HepG2 (cell line): ENCODE data around the gene EEFSEC. TPM values are rescaled to one million over a fixed set of nuclear protein-coding genes. Genes with fewer than 3 reads are reported as not detected.

Experiments
- GABPA ChIP-seq, 2 experiments: IDR thresholded peaks; 2 replicates each; pipeline ENCODE4 v1.6.1; 2011 to 2016; ENCODE audit warnings: low read depth in 2 of 2, low read length in 1 of 2, missing biosample characterization in 1 of 2, missing genetic modification characterization in 1 of 2
- HNF4A ChIP-seq: sonication (generic); formaldehyde crosslinking; IDR thresholded peaks from 2 replicates; pipeline ENCODE4 v1.4.0; 2020; ENCODE audit warnings: missing genetic modification reagents
- HOXA9 ChIP-seq: sonication (generic); formaldehyde crosslinking; IDR thresholded peaks from 2 replicates; pipeline ENCODE4 v1.8.1; 2022; ENCODE audit warnings: missing genetic modification reagents, mild to moderate bottlenecking, moderate library complexity, borderline replicate concordance
- KDM6A ChIP-seq: IDR thresholded peaks from 2 replicates; pipeline ENCODE4 v1.6.1; 2016; ENCODE audit warnings: low read depth
- NCOA1 ChIP-seq: sonication (generic); formaldehyde crosslinking; IDR thresholded peaks from 2 replicates; pipeline ENCODE4 v1.9.0; 2021; ENCODE audit warnings: missing genetic modification reagents
- RXRB ChIP-seq: IDR thresholded peaks from 2 replicates; pipeline ENCODE4 v1.6.1; 2016; ENCODE audit warnings: borderline replicate concordance, missing genetic modification reagents, missing compliant biosample characterization
- SPEN ChIP-seq: sonication (generic); formaldehyde crosslinking; IDR thresholded peaks from 2 replicates; pipeline ENCODE4 v1.5.1; 2020; ENCODE audit warnings: low read depth, mild to moderate bottlenecking, missing genetic modification reagents
- ZFP90 ChIP-seq: sonication (generic); formaldehyde crosslinking; IDR thresholded peaks from 2 replicates; pipeline ENCODE4 v1.8.0; 2022; ENCODE audit warnings: missing genetic modification reagents, mild to moderate bottlenecking, inconsistent platforms, borderline replicate concordance
- ZNF317 ChIP-seq: sonication (generic); formaldehyde crosslinking; IDR thresholded peaks from 2 replicates; pipeline ENCODE4 v1.5.0; 2020; ENCODE audit warnings: mild to moderate bottlenecking, missing genetic modification reagents
- ZNF564 ChIP-seq: sonication (generic); formaldehyde crosslinking; IDR thresholded peaks from 2 replicates; pipeline ENCODE4 v1.8.1; 2023; ENCODE audit warnings: mild to moderate bottlenecking, missing genetic modification reagents
- ZNF567 ChIP-seq: sonication (generic); formaldehyde crosslinking; IDR thresholded peaks from 2 replicates; pipeline ENCODE4 v1.8.1; 2023; ENCODE audit warnings: mild to moderate bottlenecking, missing genetic modification reagents, borderline replicate concordance
- ZNF709 ChIP-seq: sonication (generic); formaldehyde crosslinking; IDR thresholded peaks from 2 replicates; pipeline ENCODE4 v1.5.0; 2020; ENCODE audit warnings: mild to moderate bottlenecking, missing genetic modification reagents
- ZNF746 ChIP-seq: sonication (generic); formaldehyde crosslinking; IDR thresholded peaks from 2 replicates; pipeline ENCODE4 v1.8.0; 2022; ENCODE audit warnings: mild to moderate bottlenecking, missing genetic modification reagents
- polyA plus RNA-seq, 8 experiments: library from polyadenylated mRNA; depleted of rRNA in 3 of 8; stranded (reverse) in 7 of 8; unstranded in 1 of 8; fragments of >200 nt; fragmentation: Illumina TruSeq in 4 of 8; extraction: Trizol in 4 of 8; gene quantifications; 2 replicates each; pipeline versions ENCODE4 v1.2.1 to v1.2.3, GENCODE V29; 2011 to 2016; ENCODE audit warnings: low read depth in 4 of 8, missing spikeins in 1 of 8, mixed read lengths in 1 of 8; ENCODE audit not compliant: insufficient read depth in 1 of 8
- total RNA-seq, 5 experiments: library from RNA; depleted of rRNA; stranded (reverse); fragments of >200 nt; fragmentation: Illumina TruSeq; extraction: Trizol; gene quantifications; 2 replicates each; pipeline ENCODE4 v1.2.3, GENCODE V29; 2016; ENCODE audit warnings: low read depth in 1 of 5
- TF ChIP-seq, protein P1 (sequence below): IDR thresholded peaks from 2 replicates; pipeline ENCODE4 v1.6.1; 2016; ENCODE audit warnings: low read depth
- TF ChIP-seq, protein P2 (sequence below): sonication (generic); formaldehyde crosslinking; IDR thresholded peaks from 2 replicates; pipeline ENCODE4 v1.5.1; 2020; ENCODE audit warnings: mild to moderate bottlenecking, missing genetic modification reagents, borderline replicate concordance
- TF ChIP-seq, protein P3 (sequence below): IDR thresholded peaks from 2 replicates; pipeline ENCODE4 v1.6.1; 2016; ENCODE audit warnings: missing compliant biosample characterization, missing genetic modification reagents, borderline replicate concordance
- TF ChIP-seq, protein P4 (sequence below): sonication (generic); formaldehyde crosslinking; IDR thresholded peaks from 2 replicates; pipeline ENCODE4; 2020; ENCODE audit warnings: missing genetic modification reagents, mild to moderate bottlenecking, borderline replicate concordance
- TF ChIP-seq, protein P5 (sequence below): sonication (generic); formaldehyde crosslinking; IDR thresholded peaks from 2 replicates; pipeline ENCODE4 v1.8.1; 2023; ENCODE audit warnings: mild to moderate bottlenecking, missing genetic modification reagents, borderline replicate concordance

EEFSEC gene
- total and polyA plus RNA-seq, 2 of the 13 experiments (the other 11 are each of a cell fraction or from before 2014, with no cell fraction given), result 6.4 to 24.2 TPM

DNA sequence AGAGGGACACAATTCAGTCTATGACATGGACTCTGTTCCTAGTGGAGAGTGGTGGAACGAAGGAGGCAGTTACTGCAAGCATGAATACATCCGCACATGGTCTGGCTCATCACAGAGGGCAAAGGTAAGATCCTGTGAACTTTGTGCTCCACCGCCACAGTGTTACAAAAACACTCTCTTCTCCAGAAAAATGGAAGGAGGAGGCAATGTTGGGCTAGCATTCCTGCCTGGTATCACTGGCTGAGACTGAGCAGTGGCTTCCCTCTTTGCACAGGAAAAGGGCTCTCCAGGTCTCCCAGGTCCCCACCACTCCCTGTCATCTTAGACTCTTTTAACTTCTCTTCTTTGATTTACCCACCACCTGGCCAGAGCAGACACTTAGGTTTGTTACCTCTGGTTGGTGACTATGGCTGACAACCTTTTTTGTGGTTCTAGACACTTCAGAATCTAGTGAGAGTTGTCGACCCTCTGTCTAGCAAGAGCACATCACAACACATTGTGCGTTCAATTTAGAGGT is 1.5 kb upstream of the EEFSEC start (continued):
- TF ChIP-seq RXRB (CRISPR knock-in tag), result peak; percentile 89
- TF ChIP-seq, protein P1, sequence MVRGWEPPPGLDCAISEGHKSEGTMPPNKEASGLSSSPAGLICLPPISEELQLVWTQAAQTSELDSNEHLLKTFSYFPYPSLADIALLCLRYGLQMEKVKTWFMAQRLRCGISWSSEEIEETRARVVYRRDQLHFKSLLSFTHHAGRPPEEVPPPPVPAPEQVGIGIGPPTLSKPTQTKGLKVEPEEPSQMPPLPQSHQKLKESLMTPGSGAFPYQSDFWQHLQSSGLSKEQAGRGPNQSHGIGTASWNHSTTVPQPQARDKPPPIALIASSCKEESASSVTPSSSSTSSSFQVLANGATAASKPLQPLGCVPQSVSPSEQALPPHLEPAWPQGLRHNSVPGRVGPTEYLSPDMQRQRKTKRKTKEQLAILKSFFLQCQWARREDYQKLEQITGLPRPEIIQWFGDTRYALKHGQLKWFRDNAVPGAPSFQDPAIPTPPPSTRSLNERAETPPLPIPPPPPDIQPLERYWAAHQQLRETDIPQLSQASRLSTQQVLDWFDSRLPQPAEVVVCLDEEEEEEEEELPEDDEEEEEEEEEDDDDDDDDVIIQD (CRISPR knock-in tag), result peak; percentile 83
- TF ChIP-seq ZNF564, result 0 out of 2 replicates have a peak, but pooled peaks have one; percentile 46
- peak; percentile 51 for TF ChIP-seq SPEN (CRISPR knock-in tag)
- TF ChIP-seq ZFP90, result peak; percentile 50; the same call in 1 of the 2 replicates
- no peak for TF ChIP-seq HOXA9 (CRISPR knock-in tag)
- peak; percentile 77; the same call in 1 of the 2 replicates for TF ChIP-seq ZNF317
- 0 out of 2 replicates have a peak, but pooled peaks have one; percentile 32 for TF ChIP-seq ZNF567 (CRISPR knock-in tag)
- 0 out of 2 replicates have a peak, but pooled peaks have one; percentile 32 for TF ChIP-seq ZNF746 (CRISPR knock-in tag)
- TF ChIP-seq KDM6A (CRISPR knock-in tag), result peak; percentile 87
- TF ChIP-seq, protein P2, sequence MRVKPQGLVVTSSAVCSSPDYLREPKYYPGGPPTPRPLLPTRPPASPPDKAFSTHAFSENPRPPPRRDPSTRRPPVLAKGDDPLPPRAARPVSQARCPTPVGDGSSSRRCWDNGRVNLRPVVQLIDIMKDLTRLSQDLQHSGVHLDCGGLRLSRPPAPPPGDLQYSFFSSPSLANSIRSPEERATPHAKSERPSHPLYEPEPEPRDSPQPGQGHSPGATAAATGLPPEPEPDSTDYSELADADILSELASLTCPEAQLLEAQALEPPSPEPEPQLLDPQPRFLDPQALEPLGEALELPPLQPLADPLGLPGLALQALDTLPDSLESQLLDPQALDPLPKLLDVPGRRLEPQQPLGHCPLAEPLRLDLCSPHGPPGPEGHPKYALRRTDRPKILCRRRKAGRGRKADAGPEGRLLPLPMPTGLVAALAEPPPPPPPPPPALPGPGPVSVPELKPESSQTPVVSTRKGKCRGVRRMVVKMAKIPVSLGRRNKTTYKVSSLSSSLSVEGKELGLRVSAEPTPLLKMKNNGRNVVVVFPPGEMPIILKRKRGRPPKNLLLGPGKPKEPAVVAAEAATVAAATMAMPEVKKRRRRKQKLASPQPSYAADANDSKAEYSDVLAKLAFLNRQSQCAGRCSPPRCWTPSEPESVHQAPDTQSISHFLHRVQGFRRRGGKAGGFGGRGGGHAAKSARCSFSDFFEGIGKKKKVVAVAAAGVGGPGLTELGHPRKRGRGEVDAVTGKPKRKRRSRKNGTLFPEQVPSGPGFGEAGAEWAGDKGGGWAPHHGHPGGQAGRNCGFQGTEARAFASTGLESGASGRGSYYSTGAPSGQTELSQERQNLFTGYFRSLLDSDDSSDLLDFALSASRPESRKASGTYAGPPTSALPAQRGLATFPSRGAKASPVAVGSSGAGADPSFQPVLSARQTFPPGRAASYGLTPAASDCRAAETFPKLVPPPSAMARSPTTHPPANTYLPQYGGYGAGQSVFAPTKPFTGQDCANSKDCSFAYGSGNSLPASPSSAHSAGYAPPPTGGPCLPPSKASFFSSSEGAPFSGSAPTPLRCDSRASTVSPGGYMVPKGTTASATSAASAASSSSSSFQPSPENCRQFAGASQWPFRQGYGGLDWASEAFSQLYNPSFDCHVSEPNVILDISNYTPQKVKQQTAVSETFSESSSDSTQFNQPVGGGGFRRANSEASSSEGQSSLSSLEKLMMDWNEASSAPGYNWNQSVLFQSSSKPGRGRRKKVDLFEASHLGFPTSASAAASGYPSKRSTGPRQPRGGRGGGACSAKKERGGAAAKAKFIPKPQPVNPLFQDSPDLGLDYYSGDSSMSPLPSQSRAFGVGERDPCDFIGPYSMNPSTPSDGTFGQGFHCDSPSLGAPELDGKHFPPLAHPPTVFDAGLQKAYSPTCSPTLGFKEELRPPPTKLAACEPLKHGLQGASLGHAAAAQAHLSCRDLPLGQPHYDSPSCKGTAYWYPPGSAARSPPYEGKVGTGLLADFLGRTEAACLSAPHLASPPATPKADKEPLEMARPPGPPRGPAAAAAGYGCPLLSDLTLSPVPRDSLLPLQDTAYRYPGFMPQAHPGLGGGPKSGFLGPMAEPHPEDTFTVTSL (CRISPR knock-in tag), result peak; percentile 81
- TF ChIP-seq, protein P3, sequence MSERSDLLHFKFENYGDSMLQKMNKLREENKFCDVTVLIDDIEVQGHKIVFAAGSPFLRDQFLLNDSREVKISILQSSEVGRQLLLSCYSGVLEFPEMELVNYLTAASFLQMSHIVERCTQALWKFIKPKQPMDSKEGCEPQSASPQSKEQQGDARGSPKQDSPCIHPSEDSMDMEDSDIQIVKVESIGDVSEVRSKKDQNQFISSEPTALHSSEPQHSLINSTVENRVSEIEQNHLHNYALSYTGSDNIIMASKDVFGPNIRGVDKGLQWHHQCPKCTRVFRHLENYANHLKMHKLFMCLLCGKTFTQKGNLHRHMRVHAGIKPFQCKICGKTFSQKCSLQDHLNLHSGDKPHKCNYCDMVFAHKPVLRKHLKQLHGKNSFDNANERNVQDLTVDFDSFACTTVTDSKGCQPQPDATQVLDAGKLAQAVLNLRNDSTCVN (CRISPR knock-in tag), result peak; percentile 89
- TF ChIP-seq HNF4A (CRISPR knock-in tag), result peak; percentile 98
- TF ChIP-seq GABPA (IDR thresholded peaks at IDR 0.05; ENCODE audit: low read depth, low read length), result no peak
- peak; percentile 81 for TF ChIP-seq GABPA (CRISPR knock-in tag; IDR thresholded peaks at IDR 0.05; ENCODE audit: low read depth)
- peak; percentile 74 for TF ChIP-seq ZNF709 (CRISPR knock-in tag)
- TF ChIP-seq NCOA1 (CRISPR knock-in tag), result no peak
- TF ChIP-seq, protein P4, sequence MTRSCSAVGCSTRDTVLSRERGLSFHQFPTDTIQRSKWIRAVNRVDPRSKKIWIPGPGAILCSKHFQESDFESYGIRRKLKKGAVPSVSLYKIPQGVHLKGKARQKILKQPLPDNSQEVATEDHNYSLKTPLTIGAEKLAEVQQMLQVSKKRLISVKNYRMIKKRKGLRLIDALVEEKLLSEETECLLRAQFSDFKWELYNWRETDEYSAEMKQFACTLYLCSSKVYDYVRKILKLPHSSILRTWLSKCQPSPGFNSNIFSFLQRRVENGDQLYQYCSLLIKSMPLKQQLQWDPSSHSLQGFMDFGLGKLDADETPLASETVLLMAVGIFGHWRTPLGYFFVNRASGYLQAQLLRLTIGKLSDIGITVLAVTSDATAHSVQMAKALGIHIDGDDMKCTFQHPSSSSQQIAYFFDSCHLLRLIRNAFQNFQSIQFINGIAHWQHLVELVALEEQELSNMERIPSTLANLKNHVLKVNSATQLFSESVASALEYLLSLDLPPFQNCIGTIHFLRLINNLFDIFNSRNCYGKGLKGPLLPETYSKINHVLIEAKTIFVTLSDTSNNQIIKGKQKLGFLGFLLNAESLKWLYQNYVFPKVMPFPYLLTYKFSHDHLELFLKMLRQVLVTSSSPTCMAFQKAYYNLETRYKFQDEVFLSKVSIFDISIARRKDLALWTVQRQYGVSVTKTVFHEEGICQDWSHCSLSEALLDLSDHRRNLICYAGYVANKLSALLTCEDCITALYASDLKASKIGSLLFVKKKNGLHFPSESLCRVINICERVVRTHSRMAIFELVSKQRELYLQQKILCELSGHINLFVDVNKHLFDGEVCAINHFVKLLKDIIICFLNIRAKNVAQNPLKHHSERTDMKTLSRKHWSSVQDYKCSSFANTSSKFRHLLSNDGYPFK (CRISPR knock-in tag), result no peak
- TF ChIP-seq, protein P5, sequence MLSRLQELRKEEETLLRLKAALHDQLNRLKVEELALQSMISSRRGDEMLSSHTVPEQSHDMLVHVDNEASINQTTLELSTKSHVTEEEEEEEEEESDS, result no peak
